Measurements from ENCODE around the gene GPR176.

- TF ChIP-seq CTCF (conservative IDR thresholded peaks at IDR 0.05; ENCODE audit: low read length) = no peak
- TF ChIP-seq EZH2phosphoT487 (IDR thresholded peaks at IDR 0.05; ENCODE audit: borderline replicate concordance) = no peak
These were observed 91.6 kb downstream of the GPR176 start for GRCh38 chr15:39828374-39828931.
